HG03045 (cell line): ENCODE data around the gene ANKRD13C.
"Not testable (repeated sequence)": the region's sequence is repeated elsewhere in the genome, so short reads cannot be mapped to it uniquely, and the experiment has no call there.

Experiments used
- ATAC-seq: cut with Tn5 transposase; IDR thresholded peaks from one replicate; pipeline ENCODE4 v1.9.1; 2021; ENCODE audit warnings: mild to moderate bottlenecking, moderate library complexity; ENCODE audit not compliant: unreplicated experiment

The ANKRD13C gene

GRCh38 chr1:70354332-70355110, at the start of gene ANKRD13C:
TSS of gene ANKRD13C (minus strand) at chr1:70354722. CDS start at chr1:70354408, 314 bp downstream.
- ATAC-seq = peak; percentile 95

- ATAC-seq = no peak
Observed at GRCh38 chr1:70403759-70404158, 49.2 kb upstream of the ANKRD13C start.

GRCh38 chr1:70401974-70402373, 47.5 kb upstream of the ANKRD13C start:
- ATAC-seq = no peak

GRCh38 chr1:70400335-70400734, 45.8 kb upstream of the ANKRD13C start:
- no peak for ATAC-seq

GRCh38 chr1:70397013-70397412, 42.5 kb upstream of the ANKRD13C start:
- no peak for ATAC-seq

GRCh38 chr1:70396607-70397006, 42.1 kb upstream of the ANKRD13C start:
- ATAC-seq = no peak

GRCh38 chr1:70392626-70393025, 38.1 kb upstream of the ANKRD13C start:
- ATAC-seq = no peak

GRCh38 chr1:70387507-70387906, 33.0 kb upstream of the ANKRD13C start:
- ATAC-seq = no peak

GRCh38 chr1:70386121-70386520, 31.6 kb upstream of the ANKRD13C start:
- ATAC-seq = no peak

- no peak for ATAC-seq
Observed at GRCh38 chr1:70385477-70385876, 31.0 kb upstream of the ANKRD13C start.

GRCh38 chr1:70384542-70384941, 30.0 kb upstream of the ANKRD13C start:
- ATAC-seq = no peak

GRCh38 chr1:70383483-70383882, 29.0 kb upstream of the ANKRD13C start:
- ATAC-seq = no peak

- no peak for ATAC-seq
Observed at GRCh38 chr1:70382682-70383081, 28.2 kb upstream of the ANKRD13C start.

- ATAC-seq = no peak
Observed at GRCh38 chr1:70376196-70376595, 21.7 kb upstream of the ANKRD13C start.

GRCh38 chr1:70373580-70373979, 19.1 kb upstream of the ANKRD13C start:
- not testable (repeated sequence) for ATAC-seq

GRCh38 chr1:70372426-70372825, 17.9 kb upstream of the ANKRD13C start:
- ATAC-seq = no peak

GRCh38 chr1:70371586-70371985, 17.1 kb upstream of the ANKRD13C start:
- not testable (repeated sequence) for ATAC-seq

GRCh38 chr1:70367397-70367796, 12.9 kb upstream of the ANKRD13C start:
- not testable (repeated sequence) for ATAC-seq

GRCh38 chr1:70366997-70367396, 12.5 kb upstream of the ANKRD13C start:
- not testable (repeated sequence) for ATAC-seq

GRCh38 chr1:70366425-70366952, 12.0 kb upstream of the ANKRD13C start:
- not testable (repeated sequence) for ATAC-seq

GRCh38 chr1:70364439-70364838, 9.9 kb upstream of the ANKRD13C start:
- no peak for ATAC-seq

GRCh38 chr1:70361727-70362398, 7.3 kb upstream of the ANKRD13C start:
- no peak for ATAC-seq
